Effector CD4-positive, alpha-beta T cell (primary cell): Measurements from ENCODE around the gene SLC4A1.

Experiments used
- DNase-seq: peaks from one replicate; pipeline ENCODE4 v3.0.0-alpha.2; 2020

Gene SLC4A1

DNA sequence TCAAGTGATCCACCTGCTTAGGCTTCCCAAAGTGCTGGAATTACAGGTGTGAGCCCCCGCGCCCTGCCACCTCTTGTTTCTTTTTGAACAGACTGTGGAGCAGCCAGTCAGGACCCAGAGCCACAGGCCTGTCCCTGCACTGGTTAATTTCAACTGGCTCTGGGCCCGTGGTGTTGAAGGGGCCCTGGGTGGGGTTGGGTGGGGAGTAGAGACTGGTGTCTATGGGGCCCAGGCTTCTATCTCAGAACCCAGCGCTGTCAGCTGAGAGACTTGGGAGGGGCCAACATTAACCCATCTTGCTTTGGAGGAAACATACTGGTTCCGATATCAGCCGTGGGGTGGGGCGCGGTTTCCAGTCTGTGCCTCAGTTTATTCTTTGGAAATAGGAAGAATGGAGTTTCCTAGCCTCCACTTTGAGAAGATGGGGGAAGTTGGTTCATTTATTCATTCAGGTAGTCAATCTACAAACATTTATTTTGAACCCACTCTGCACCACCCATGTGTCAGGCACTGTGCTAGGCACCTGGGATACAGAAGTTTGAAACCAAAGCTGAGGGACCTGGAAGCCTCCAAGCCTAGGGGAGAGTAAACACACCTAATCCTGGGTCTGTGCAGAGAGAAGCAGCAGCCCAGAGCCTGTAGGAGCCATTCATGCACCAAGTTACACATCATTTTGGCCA lies 15.5 kb upstream of the SLC4A1 start:
- DNase-seq: no peak

GRCh38 chr17:44282264-44282663 lies 14.3 kb upstream of the SLC4A1 start:
- no peak for DNase-seq

DNA sequence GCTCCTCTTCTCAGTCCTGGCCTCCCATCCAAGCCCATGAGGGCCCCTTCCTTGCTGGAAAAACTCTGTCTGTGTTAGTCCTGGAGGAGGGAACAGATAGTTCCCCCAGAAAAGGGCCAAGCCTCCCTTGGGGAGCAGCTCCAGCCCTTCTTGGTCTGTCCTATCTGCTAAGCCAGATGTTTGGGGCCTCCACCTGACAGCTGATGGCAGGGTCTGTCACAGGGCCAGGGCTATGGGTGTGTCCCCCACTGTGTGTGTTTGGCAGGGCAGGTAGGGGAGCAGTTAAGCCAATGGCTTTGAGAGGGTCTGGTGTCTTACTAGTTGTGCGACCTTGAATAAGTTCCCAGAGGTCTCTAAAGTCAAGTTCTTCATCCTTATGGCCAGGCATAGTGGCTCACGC lies 13.6 kb upstream of the SLC4A1 start:
- DNase-seq: no peak

DNA sequence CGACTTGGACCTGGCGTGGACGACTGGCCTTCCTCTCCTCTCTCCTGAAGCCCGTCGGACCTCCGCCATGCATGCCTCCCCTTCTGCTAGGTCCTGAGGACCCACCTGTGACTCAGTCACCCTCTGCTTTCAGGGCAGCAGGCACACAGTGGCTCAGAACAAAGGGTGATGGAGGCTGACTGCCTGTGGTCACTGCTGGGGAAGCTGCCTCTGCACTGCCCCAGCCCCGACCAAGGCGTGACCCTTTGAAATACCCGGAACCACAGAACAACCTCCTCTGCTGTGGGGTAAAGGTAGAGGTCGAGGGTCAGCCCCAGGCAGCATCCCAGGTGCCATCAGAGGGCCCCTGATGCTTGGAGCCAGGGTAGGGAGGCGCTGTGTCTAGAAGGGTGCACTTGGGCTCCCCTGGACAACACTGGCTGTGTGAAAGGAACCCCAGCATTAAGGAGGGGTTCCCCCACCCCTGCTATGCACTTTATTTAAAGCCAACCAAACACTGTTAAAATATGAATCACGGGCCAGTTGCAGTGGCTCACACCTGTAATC lies 12.5 kb upstream of the SLC4A1 start:
- no peak for DNase-seq

- no peak for DNase-seq
Measured at GRCh38 chr17:44279666-44280391, 11.9 kb upstream of the SLC4A1 start.

- DNase-seq: no peak
Measured at GRCh38 chr17:44279346-44279665, 11.4 kb upstream of the SLC4A1 start.

DNA sequence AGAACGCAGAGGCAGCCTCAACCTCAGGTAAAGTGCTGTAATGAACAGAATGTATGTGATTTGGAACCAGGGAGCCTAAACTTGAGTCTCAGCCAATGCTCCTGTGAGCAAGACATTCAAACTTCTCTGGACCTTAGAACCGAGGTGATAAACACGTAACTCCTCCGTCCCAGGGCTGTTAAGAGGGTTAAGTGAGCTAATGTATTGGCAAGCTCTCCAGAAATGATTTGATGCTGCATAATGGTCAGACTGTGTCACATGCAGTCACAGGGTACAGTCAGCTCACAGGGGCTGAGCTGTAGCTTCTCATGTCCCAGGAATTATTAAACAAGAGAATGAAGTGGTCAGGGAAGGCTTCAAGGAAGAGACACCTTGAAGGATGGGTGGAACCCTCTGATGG lies 10.0 kb upstream of the SLC4A1 start:
- DNase-seq: no peak

DNA sequence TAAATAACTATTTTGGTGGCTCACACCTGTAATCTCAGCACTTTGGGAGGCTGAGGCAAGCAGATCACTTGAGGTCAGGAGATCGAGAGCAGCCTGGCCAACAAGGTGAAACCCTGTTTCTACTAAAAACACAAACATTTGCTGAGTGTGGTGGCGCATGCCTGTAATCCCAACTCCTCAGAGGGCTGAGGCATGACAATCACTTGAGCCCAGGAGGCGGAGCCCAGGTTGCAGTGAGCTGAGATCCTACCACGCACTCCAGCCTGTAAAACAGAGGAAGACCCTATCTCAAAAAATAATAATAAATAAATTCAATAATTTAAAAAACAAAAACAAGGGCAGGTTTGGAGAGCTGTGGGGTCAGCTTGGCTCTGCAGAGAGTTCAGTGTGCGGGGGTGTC lies 5.7 kb upstream of the SLC4A1 start:
- DNase-seq: no peak

DNA sequence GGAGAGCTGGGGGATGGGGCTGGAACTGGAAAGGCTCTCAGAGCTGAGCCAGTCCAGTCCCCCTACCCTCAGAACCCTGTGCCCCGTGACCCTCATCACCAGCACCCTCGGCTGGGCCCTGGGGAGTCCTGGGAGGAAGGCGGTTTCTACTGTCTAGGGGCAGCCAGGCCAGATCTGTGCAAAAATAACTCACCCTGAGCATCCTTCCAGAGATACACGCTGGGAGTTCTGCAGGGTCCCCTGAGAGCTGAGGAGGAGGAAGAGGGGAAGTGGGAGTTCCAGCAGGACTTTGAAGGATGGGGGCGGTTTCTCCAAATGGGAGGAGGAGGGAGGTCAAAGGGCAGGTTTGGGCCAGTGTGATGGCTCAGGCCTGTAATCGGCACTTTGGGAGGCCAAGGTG lies 5.0 kb upstream of the SLC4A1 start:
- no peak for DNase-seq

- DNase-seq: no peak
Measured at GRCh38 chr17:44272321-44272951, 4.5 kb upstream of the SLC4A1 start.

GRCh38 chr17:44269535-44270240 lies 1.8 kb upstream of the SLC4A1 start:
- no peak for DNase-seq

DNA sequence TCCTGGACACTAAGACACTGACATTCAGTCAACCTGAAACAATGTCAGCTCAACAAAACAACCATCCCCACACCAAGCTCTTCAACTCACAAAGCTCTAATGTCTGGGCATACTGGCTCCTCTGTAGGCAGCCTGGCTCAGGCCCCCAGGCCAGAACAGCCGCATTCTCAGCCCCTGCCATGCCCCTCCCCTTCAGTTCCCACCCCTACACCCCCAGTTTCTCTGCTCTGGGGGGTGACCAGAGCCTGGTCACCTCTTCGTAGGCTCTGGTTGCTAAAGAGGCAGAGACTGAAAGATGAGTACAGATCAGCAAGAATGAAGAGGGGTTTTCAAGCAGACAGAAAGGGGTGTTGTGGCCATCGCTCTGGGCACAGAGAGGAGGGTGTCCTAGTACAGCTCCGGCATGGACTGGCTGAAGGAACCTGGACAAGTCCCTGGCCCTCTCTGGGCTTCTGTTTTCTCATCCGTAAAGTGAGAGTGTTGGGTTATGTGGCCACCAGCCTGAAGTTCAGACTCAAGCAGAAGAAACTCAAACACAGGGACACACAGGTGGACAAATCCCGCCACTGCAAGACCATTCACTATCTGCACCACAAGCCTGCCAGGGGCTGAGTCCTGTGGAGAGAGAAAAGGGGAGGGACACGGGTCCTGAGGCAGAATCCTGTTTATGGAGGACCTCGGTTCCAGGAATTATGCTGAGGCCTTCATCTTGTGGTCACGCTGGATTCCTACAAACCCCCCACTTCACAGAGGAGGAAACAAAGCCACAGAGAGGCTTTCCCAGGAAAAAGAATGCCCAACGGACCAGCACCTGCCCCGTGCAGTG lies 987 bp upstream of the SLC4A1 start:
- DNase-seq: no peak

GRCh38 chr17:44267165-44267455 lies 825 bp downstream of the SLC4A1 start:
- no peak for DNase-seq

DNA sequence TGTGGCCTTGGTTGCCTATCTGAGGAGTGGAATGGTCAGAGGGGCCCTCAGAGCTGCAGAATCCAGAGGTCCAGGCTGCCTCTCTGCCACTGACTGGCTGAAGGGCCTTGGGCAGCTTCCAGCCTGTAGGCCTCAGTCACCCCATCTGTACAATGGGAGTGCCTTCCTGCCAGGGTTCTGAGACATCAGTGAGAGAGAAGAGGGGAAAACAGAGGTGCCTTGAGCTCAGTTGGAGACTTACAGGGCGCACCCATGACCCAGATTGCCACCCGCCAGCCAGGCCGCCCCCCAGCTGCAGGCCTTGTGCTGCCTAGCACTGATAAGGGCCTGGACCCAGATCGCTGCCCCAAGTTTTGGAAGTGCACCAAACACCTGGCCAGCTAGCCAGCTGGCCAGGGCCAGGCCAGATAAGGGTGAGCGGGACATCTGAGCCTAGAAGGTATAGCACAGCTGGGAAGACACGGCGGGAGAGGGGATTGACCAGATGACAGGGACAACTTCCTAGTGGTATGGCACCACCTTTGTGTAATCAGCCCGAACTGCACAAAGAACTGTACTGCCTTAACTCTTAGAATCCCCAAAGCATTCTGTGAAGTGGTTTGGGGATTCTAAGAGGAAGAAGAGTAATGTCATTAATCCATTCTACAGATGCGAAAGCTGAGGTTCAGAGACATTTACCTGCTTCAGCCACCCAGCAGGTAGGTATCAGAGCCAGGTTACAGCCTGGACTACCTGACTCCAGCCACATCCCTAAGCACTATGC lies 1.4 kb downstream of the SLC4A1 start:
- DNase-seq: no peak

GRCh38 chr17:44263345-44263902 lies 4.5 kb downstream of the SLC4A1 start:
- no peak for DNase-seq

GRCh38 chr17:44262654-44263225 lies 5.2 kb downstream of the SLC4A1 start:
- no peak for DNase-seq

GRCh38 chr17:44260296-44260695 lies 7.6 kb downstream of the SLC4A1 start:
- no peak for DNase-seq

GRCh38 chr17:44258811-44259351 lies 9.1 kb downstream of the SLC4A1 start:
- DNase-seq: no peak

DNA sequence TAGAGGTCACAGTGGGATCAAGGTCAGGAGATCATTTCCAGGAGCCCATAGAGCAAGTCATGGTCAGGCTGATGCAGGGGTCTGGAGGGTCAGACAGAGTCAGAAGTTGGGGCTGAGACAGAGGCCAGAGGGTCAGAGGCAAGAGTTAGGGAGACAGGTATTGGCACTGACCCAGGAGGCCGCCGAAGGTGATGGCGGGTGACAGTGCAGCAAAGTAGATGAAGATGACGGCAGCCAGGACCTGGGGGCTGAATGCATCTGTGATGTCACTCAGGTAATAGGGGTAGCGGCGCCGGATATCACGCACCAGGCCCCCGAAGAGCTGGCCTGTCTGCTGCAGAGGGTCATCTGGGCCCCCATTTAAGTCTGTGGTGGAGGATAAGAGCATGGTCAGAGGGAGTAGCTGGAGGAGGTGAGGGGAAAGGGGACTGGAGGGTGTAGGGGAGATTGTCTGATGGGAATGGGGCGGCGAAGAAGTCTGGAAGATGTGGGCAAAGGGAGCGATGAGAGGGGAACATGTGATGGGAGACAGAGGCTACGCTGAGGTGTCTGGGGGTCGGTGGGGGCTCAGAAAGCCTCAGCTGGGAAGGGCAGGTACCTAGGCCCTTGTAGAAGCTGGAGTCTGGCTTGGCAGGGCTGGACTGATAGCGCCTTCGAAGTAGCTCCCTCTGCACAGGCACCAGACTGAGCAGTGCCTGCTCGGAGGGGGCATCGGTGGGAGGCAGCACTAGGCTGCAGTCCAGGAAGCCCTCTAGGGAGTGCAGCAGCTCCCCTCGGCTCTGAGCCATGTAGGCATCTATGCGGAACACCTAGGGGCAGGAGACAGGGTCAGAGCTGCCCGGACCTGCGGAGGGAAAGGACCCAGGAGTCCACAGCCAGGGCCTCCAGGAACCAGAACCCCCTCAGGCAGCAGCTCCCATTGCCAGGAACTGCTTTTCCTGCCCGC lies 9.8 kb downstream of the SLC4A1 start:
- DNase-seq: no peak

- DNase-seq: no peak
Measured at GRCh38 chr17:44256671-44257070, 11.3 kb downstream of the SLC4A1 start.
